Mesendoderm (in vitro differentiated cells): ENCODE results near the gene RNF5.

ENCODE experiments used
- DNase-seq: peaks from one replicate; pipeline ENCODE4 v3.0.0; 2013
- H2AK5ac ChIP-seq: 2 replicates; pipeline ENCODE4 v1.6.1; 2013; ENCODE audit warnings: low read length, inconsistent platforms
- H2BK120ac ChIP-seq: 2 replicates; pipeline ENCODE4 v1.6.1; 2013; ENCODE audit warnings: low read depth, mild to moderate bottlenecking, low read length, moderate library complexity, mixed read lengths
- H2BK15ac ChIP-seq: replicated peaks from 2 replicates; pipeline ENCODE4 v1.6.1; 2013; ENCODE audit warnings: low read depth, mild to moderate bottlenecking, moderate library complexity
- H2BK5ac ChIP-seq: 2 replicates; pipeline ENCODE4 v1.6.1; 2013; ENCODE audit warnings: low read length, inconsistent platforms
- H3K18ac ChIP-seq: 2 replicates; pipeline ENCODE4 v1.6.1; 2013; ENCODE audit warnings: mild to moderate bottlenecking, low read length, mixed read lengths
- H3K23ac ChIP-seq: one replicate; pipeline ENCODE4 v1.6.1; 2013; ENCODE audit warnings: low read length
- H3K27ac ChIP-seq: 2 replicates; pipeline ENCODE4 v1.5.1; 2013; ENCODE audit warnings: low read depth, mild to moderate bottlenecking, inconsistent platforms, low read length, moderate library complexity
- H3K27me3 ChIP-seq: 2 replicates; pipeline ENCODE4 v1.6.1; 2013; ENCODE audit warnings: low read length, control low read depth, mild to moderate bottlenecking, inconsistent platforms; ENCODE audit not compliant: insufficient read depth, poor library complexity
- H3K36me3 ChIP-seq: 2 replicates; pipeline ENCODE4 v1.6.1; 2013; ENCODE audit warnings: low read length, inconsistent platforms; ENCODE audit not compliant: control insufficient read depth, insufficient read depth
- H3K4ac ChIP-seq: one replicate; pipeline ENCODE4 v1.6.1; 2013; ENCODE audit warnings: low read depth, mild to moderate bottlenecking, low read length, moderate library complexity
- H3K4me1 ChIP-seq: 2 replicates; pipeline ENCODE4 v1.6.1; 2013; ENCODE audit warnings: low read depth, low read length, inconsistent platforms; ENCODE audit not compliant: control insufficient read depth
- H3K4me2 ChIP-seq: 2 replicates; pipeline ENCODE4 v1.6.1; 2013; ENCODE audit warnings: low read length
- H3K4me3 ChIP-seq: 2 replicates; pipeline ENCODE4 v1.5.1; 2013; ENCODE audit warnings: mild to moderate bottlenecking, low read length
- H3K56ac ChIP-seq: one replicate; pipeline ENCODE4 v1.6.1; 2013; ENCODE audit warnings: low read length
- H3K79me1 ChIP-seq: 2 replicates; pipeline ENCODE4 v1.6.1; 2013; ENCODE audit warnings: low read length, inconsistent platforms
- H3K79me2 ChIP-seq: 2 replicates; pipeline ENCODE4 v1.6.1; 2013; ENCODE audit warnings: mild to moderate bottlenecking, low read length; ENCODE audit not compliant: control insufficient read depth, insufficient read depth
- H3K9ac ChIP-seq: 2 replicates; pipeline ENCODE4 v1.6.1; 2013; ENCODE audit warnings: low read length, inconsistent platforms
- H4K5ac ChIP-seq: one replicate; pipeline ENCODE4 v1.6.1; 2013; ENCODE audit warnings: low read length
- H4K8ac ChIP-seq: one replicate; pipeline ENCODE4 v1.6.1; 2013; ENCODE audit warnings: low read depth, mild to moderate bottlenecking, control low read depth, low read length, moderate library complexity
- WGBS: extraction: QIAGEN DNeasy Blood & Tissue Kit; methylation state at CpG from one replicate; pipeline ENCODE4 v1.1.7; 2013; ENCODE audit warnings: low lambda C conversion rate, missing lambda C conversion rate; ENCODE audit not compliant: insufficient coverage; ENCODE audit errors: extremely low coverage; 5-methylcytosine and 5-hydroxymethylcytosine counted together

Gene RNF5

DNA sequence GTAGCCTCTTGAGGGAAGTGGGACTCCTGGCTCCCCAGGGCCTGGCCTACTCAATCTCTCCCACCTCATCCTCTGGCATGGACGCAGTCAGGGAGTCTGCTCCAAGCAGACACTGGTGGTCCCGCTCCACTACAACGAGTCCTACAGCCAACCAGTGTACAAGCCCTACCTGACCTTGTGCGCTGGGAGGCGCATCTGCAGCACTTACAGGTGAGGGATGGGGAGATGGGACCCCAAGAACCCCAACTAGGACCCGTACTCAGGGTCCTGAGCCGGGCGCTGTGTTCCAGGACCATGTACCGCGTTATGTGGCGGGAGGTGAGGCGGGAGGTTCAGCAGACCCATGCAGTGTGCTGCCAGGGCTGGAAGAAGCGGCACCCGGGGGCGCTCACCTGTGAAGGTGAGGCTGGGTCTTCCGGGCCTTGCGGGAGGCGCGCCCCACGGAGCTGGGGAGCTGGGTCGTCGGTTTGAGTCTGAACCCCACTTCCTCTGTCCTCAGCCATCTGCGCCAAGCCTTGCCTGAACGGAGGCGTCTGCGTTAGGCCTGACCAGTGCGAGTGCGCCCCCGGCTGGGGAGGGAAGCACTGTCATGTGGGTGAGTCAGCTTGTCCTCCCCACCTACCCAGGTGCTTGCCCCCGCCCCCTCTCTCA lies 11.7 kb upstream of the RNF5 start:
- no peak overlapping the region for H3K27ac ChIP-seq
- H2BK15ac ChIP-seq, result no peak overlapping the region
- H4K5ac ChIP-seq, result no peak overlapping the region
- no peak overlapping the region for H2AK5ac ChIP-seq
- no peaks in the 10 kb centered on the region for H3K79me2 ChIP-seq
- peaks cover 3% of the 10 kb centered on the region for H3K79me1 ChIP-seq
- peak; percentile 82 for DNase-seq
- no peak overlapping the region for H3K23ac ChIP-seq
- no CpG with 5 or more reads among the region's 30 CpGs for WGBS
- H3K36me3 ChIP-seq, result peaks cover 2% of the 10 kb centered on the region
- no peak overlapping the region for H4K8ac ChIP-seq
- no peaks in the 10 kb centered on the region for H3K4me1 ChIP-seq
- no peak overlapping the region for H3K4me2 ChIP-seq
- no peak overlapping the region for H3K9ac ChIP-seq
- H2BK120ac ChIP-seq, result no peak overlapping the region
- no peak overlapping the region for H3K18ac ChIP-seq
- no peak overlapping the region for H3K4me3 ChIP-seq
- no peaks in the 10 kb centered on the region for H3K27me3 ChIP-seq
- H3K56ac ChIP-seq, result peak overlapping the region; percentile 42
- no peak overlapping the region for H3K4ac ChIP-seq
- no peak overlapping the region for H2BK5ac ChIP-seq

DNA sequence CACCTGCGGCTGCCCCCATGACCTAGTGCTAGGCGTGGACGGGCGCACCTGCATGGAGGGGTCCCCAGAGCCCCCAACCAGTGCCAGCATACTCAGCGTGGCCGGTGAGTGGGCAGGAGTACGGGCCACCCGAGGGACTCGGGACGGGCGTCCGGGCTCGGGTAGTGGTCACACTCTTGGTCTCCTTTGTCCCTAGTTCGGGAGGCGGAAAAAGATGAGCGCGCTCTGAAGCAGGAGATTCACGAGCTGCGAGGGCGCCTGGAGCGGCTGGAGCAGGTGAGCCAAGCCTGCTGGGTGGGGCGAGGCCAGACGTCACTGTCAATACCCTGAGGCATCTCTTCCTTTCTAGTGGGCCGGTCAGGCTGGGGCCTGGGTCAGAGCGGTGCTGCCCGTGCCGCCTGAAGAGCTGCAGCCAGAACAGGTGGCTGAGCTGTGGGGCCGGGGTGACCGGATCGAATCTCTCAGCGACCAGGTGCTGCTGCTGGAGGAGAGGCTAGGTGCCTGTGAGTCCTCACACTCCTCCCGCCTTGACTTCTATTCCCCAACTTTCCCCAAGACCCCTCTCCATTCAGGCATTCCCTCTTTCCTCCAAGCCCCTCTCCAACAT lies 10.9 kb upstream of the RNF5 start:
- Histone ChIP-seq H3K79me1 (peaks cover 3% of the 10 kb centered on the region), H3K56ac (peak overlapping the region; percentile 56), H2BK5ac (peak overlapping the region; percentile 30), H3K4me3 (no peak overlapping the region), H4K8ac (no peak overlapping the region), H3K4me2 (no peak overlapping the region), H2BK120ac (no peak overlapping the region), H3K36me3 (peaks cover 2% of the 10 kb centered on the region), H3K18ac (no peak overlapping the region), H4K5ac (no peak overlapping the region), H3K79me2 (no peaks in the 10 kb centered on the region), H3K27ac (peak overlapping the region; percentile 73), H3K27me3 (no peaks in the 10 kb centered on the region), H3K9ac (no peak overlapping the region), H3K23ac (peak overlapping the region; percentile 89), H2AK5ac (no peak overlapping the region), H2BK15ac (no peak overlapping the region), H3K4me1 (no peaks in the 10 kb centered on the region), H3K4ac (no peak overlapping the region)
- WGBS, result no CpG with 5 or more reads among the region's 32 CpGs
- DNase-seq, result no peak

DNA sequence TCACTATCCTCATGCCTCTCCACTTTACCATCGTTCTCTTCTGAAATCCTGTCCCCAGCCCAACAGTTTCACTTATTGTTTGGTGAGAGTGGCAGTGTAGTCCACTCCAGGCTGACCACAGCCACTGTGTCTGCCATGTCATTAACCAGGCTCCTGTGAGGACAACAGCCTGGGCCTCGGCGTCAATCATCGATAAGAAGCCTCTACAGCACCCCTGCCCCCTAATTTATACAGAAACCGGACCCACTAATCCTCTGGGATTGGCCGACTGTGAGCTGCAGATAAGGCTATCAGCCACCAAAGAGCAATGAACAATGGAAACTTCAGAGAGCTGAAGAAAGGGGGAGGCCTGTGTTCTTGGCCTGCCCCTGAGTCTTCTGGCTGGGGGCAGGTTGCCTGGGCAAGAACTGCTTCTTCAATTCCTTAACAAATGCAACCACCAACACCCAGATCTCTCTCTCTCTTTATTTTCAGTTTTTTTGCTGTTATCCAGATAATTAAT lies 10.4 kb upstream of the RNF5 start:
- H2BK5ac ChIP-seq, result peak overlapping the region; percentile 30
- peak overlapping the region; percentile 73 for H3K27ac ChIP-seq
- H3K36me3 ChIP-seq, result peaks cover 2% of the 10 kb centered on the region
- peak; percentile 73 for DNase-seq
- no CpG with 5 or more reads among the region's 6 CpGs for WGBS
- no peaks in the 10 kb centered on the region for H3K27me3 ChIP-seq
- H2BK120ac ChIP-seq, result no peak overlapping the region
- H3K4me1 ChIP-seq, result peaks cover 1% of the 10 kb centered on the region
- H3K23ac ChIP-seq, result no peak overlapping the region
- H3K4me3 ChIP-seq, result no peak overlapping the region
- H3K79me2 ChIP-seq, result peaks cover 3% of the 10 kb centered on the region
- peak overlapping the region; percentile 56 for H3K56ac ChIP-seq
- H2AK5ac ChIP-seq, result no peak overlapping the region
- no peak overlapping the region for H3K4ac ChIP-seq
- no peak overlapping the region for H3K18ac ChIP-seq
- no peak overlapping the region for H2BK15ac ChIP-seq
- H4K8ac ChIP-seq, result no peak overlapping the region
- H4K5ac ChIP-seq, result no peak overlapping the region
- peaks cover 6% of the 10 kb centered on the region for H3K79me1 ChIP-seq
- no peak overlapping the region for H3K9ac ChIP-seq
- no peak overlapping the region for H3K4me2 ChIP-seq

DNA sequence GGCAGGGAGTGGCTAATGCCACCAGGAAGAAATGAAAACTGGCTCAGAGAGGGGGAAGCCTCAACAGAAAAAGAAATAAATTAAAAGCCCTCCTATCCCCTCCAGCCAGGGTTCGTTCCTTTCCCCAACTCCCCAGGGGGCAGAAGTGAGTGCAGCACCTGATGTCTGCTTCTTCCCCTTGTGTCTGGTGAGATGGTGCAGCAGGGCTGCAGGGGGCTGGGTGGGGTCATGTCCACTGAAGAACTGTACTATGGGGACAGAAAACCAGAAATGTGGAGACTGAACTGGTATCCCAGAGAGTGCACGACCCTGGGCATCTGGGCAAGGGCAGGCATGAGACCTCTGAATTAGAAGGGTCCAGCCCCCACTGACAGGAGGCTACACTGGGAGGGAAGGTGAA lies 9.9 kb upstream of the RNF5 start:
- Histone ChIP-seq H2BK120ac (no peak overlapping the region), H3K4me2 (no peak overlapping the region), H3K4ac (no peak overlapping the region), H3K79me2 (peaks cover 8% of the 10 kb centered on the region), H3K4me3 (no peak overlapping the region), H3K18ac (no peak overlapping the region), H3K23ac (no peak overlapping the region), H3K36me3 (peaks cover 2% of the 10 kb centered on the region), H3K27ac (peak overlapping the region; percentile 64), H3K27me3 (no peaks in the 10 kb centered on the region), H3K56ac (peak overlapping the region; percentile 42), H4K5ac (no peak overlapping the region), H4K8ac (no peak overlapping the region), H2AK5ac (no peak overlapping the region), H2BK5ac (no peak overlapping the region), H2BK15ac (no peak overlapping the region), H3K79me1 (peaks cover 11% of the 10 kb centered on the region), H3K4me1 (peaks cover 4% of the 10 kb centered on the region), H3K9ac (no peak overlapping the region)
- no peak for DNase-seq
- WGBS, result no CpG with 5 or more reads among the region's 2 CpGs

DNA sequence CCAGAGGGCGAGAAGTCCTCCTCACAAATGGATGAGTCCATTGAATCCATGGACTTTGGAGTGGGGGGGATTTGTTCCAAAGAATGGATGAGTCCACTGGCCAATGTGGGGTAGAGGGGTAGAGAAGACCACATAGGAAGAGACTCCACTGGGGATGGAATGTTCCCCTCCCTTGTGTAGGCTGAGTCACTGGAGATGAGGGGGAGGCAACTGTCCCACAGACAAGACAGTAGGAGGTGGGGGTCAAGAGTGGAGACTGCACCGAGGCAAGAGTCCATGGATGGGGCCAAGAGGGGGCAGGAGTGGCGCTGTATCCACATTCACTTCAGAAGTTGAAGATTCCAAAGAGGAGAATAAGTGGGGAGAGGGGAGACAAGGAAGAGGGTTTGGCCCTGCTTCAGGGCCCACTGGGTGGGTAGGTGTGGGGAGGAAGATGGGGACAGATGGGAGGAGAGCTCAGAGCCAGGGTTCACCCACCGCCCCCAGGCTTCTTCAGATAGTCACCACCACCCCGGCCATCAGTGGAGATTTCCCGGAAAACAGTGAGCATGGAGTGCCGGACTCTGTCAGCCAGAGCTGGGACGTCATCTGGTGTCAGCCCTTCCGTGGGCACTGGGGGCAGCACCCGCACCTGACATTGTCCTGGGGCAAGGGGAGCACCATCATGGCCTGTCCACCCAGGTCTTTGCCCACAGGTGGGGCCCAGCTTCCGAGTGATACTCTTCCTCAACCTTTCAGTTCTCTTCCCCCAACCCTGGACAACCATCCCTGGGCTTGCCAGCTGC lies 9.2 kb upstream of the RNF5 start:
- no peak overlapping the region for H4K8ac ChIP-seq

More for the DNA sequence above, 9.2 kb upstream of the RNF5 start:
- H3K9ac ChIP-seq, result no peak overlapping the region
- peaks cover 2% of the 10 kb centered on the region for H3K36me3 ChIP-seq
- no CpG with 5 or more reads among the region's 11 CpGs for WGBS
- H3K18ac ChIP-seq, result no peak overlapping the region
- H2BK5ac ChIP-seq, result no peak overlapping the region
- peaks cover 4% of the 10 kb centered on the region for H3K4me1 ChIP-seq
- H2BK15ac ChIP-seq, result no peak overlapping the region
- DNase-seq, result no peak
- H3K27ac ChIP-seq, result no peak overlapping the region
- peaks cover 14% of the 10 kb centered on the region for H3K79me1 ChIP-seq
- H3K27me3 ChIP-seq, result no peaks in the 10 kb centered on the region
- no peak overlapping the region for H3K56ac ChIP-seq
- no peak overlapping the region for H3K4me3 ChIP-seq
- H2BK120ac ChIP-seq, result no peak overlapping the region
- no peak overlapping the region for H3K4me2 ChIP-seq
- no peak overlapping the region for H3K4ac ChIP-seq
- H2AK5ac ChIP-seq, result no peak overlapping the region
- no peak overlapping the region for H3K23ac ChIP-seq
- peaks cover 11% of the 10 kb centered on the region for H3K79me2 ChIP-seq
- no peak overlapping the region for H4K5ac ChIP-seq
